C4-2B (cell line): ENCODE results near the gene FCER2.

Source experiments
- H3K27ac ChIP-seq: fragments of 450-650 bp; 2 replicates; pipeline ENCODE4 v1.5.1; 2017
- CTCF ChIP-seq: fragments of 450-650 bp; conservative IDR thresholded peaks from 2 replicates; pipeline ENCODE4 v1.5.1; 2017; ENCODE audit warnings: mild to moderate bottlenecking
- ZFX ChIP-seq: fragments of 450-650 bp; IDR thresholded peaks from 2 replicates; pipeline ENCODE4 v1.6.1; 2017

The FCER2 gene

GRCh38 chr19:7698583-7698982 lies 3.3 kb downstream of the FCER2 start:
- H3K27ac ChIP-seq, result no peak overlapping the region
- TF ChIP-seq ZFX (no peak), CTCF (no peak)

DNA sequence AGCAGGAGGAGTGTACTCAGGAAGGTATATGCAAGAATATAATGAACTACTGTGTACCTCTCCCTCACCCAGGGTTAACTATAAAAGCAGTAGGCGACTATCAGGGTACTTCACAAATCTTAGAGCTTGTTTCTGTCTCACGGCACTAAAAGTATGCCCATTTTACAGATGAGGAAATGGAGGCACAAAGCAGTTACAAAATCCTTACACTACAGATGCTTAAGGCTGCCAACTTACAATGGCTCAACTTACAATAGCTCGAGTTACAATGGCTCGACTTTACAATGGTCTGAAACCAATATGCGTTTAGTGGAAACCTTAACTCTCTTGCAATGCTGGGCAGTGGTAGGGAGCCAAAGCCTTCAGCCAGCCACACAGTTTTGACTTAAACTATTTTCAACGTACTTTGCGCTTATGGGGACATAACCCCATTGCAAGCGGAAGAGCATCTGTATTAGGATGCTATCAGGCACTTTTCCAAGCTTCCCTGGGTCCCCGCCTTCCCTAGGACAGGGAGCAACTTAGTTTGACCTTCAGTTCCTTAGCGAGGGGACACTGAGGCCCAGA lies 4.1 kb downstream of the FCER2 start:
- no peak for TF ChIP-seq CTCF
- TF ChIP-seq ZFX, result no peak
- no peak overlapping the region for H3K27ac ChIP-seq

GRCh38 chr19:7694499-7694898 lies 7.4 kb downstream of the FCER2 start:
- no peak overlapping the region for H3K27ac ChIP-seq
- TF ChIP-seq ZFX, result no peak
- no peak for TF ChIP-seq CTCF

- TF ChIP-seq ZFX, result no peak
Measured at GRCh38 chr19:7692417-7693088, 9.4 kb downstream of the FCER2 start.

GRCh38 chr19:7691497-7691896 lies 10.4 kb downstream of the FCER2 start:
- TF ChIP-seq CTCF, result no peak
- TF ChIP-seq ZFX, result no peak

More at GRCh38 chr19:7692417-7693088, 9.4 kb downstream of the FCER2 start:
- no peak overlapping the region for H3K27ac ChIP-seq

GRCh38 chr19:7690779-7691258 lies 11.1 kb downstream of the FCER2 start:
- H3K27ac ChIP-seq, result no peak overlapping the region
- TF ChIP-seq CTCF (no peak), ZFX (no peak)

More at GRCh38 chr19:7691497-7691896, 10.4 kb downstream of the FCER2 start:
- H3K27ac ChIP-seq, result no peak overlapping the region

- H3K27ac ChIP-seq, result no peak overlapping the region
- TF ChIP-seq ZFX, result no peak
- TF ChIP-seq CTCF, result no peak
Measured at GRCh38 chr19:7689165-7689564, 12.8 kb downstream of the FCER2 start.

DNA sequence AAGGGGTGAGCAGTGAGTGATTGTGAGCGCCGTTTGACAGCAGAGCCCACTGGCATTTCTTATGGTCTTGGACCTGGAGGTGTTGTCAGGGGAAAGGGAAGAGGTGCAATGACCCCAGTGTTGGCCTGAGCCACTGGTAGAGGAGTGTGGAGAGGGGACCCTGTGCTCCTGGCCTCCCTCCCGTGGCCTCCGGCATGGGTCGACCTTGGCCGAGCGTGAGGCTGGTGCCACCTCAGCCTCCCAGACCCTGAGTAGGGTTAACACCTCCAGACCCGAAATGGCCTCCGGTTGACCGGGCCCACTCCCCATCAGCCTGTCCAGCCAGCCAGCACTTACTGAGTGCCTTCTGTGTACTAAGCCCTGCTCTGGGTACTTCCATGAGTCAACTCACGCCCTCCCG lies 14.8 kb downstream of the FCER2 start:
- no peak overlapping the region for H3K27ac ChIP-seq
- no peak for TF ChIP-seq ZFX
